HepG2 (cell line): Measurements from ENCODE around the gene GRK5. TPM values are rescaled to one million over a fixed set of nuclear protein-coding genes. Genes with fewer than 3 reads are reported as not detected.

Experiments
- KAT8 ChIP-seq: IDR thresholded peaks from 2 replicates; pipeline ENCODE4 v1.6.1; 2016; ENCODE audit warnings: missing genetic modification reagents, missing compliant biosample characterization
- KLF13 ChIP-seq: sonication (generic); formaldehyde crosslinking; IDR thresholded peaks from 2 replicates; pipeline ENCODE4 v1.4.0; 2020; ENCODE audit warnings: mild to moderate bottlenecking, missing genetic modification reagents
- POGZ ChIP-seq: sonication (generic); formaldehyde crosslinking; IDR thresholded peaks from 2 replicates; pipeline ENCODE4 v1.4.0; 2020; ENCODE audit warnings: mild to moderate bottlenecking, missing genetic modification reagents
- SCMH1 ChIP-seq: sonication (generic); formaldehyde crosslinking; IDR thresholded peaks from 2 replicates; pipeline ENCODE4 v1.9.0; 2021; ENCODE audit warnings: missing genetic modification reagents, mild to moderate bottlenecking, borderline replicate concordance
- SIN3B ChIP-seq: fragments of 150-350 bp; IDR thresholded peaks from 2 replicates; pipeline ENCODE4 v1.6.1; 2014; ENCODE audit warnings: low read length
- ZNF180 ChIP-seq: sonication (generic); formaldehyde crosslinking; IDR thresholded peaks from 2 replicates; pipeline ENCODE4 v1.4.0; 2020; ENCODE audit warnings: low read depth, missing genetic modification reagents, borderline replicate concordance
- ZNF431 ChIP-seq: sonication (generic); formaldehyde crosslinking; IDR thresholded peaks from 2 replicates; pipeline ENCODE4 v1.9.0; 2022; ENCODE audit warnings: missing genetic modification reagents, low read depth, mild to moderate bottlenecking, borderline replicate concordance
- ZNF703 ChIP-seq: sonication (generic); formaldehyde crosslinking; IDR thresholded peaks from 2 replicates; pipeline ENCODE4 v1.5.1; 2020; ENCODE audit warnings: missing genetic modification reagents, mild to moderate bottlenecking, moderate library complexity, borderline replicate concordance
- ZNF747 ChIP-seq: sonication (generic); formaldehyde crosslinking; IDR thresholded peaks from 2 replicates; pipeline ENCODE4 v1.8.1; 2023; ENCODE audit warnings: missing genetic modification reagents, mild to moderate bottlenecking, borderline replicate concordance
- polyA plus RNA-seq, 8 experiments: library from polyadenylated mRNA; depleted of rRNA in 3 of 8; stranded (reverse) in 7 of 8; unstranded in 1 of 8; fragments of >200 nt; fragmentation: Illumina TruSeq in 4 of 8; extraction: Trizol in 4 of 8; gene quantifications; 2 replicates each; pipeline versions ENCODE4 v1.2.1 to v1.2.3, GENCODE V29; 2011 to 2016; ENCODE audit warnings: low read depth in 4 of 8, missing spikeins in 1 of 8, mixed read lengths in 1 of 8; ENCODE audit not compliant: insufficient read depth in 1 of 8
- total RNA-seq, 5 experiments: library from RNA; depleted of rRNA; stranded (reverse); fragments of >200 nt; fragmentation: Illumina TruSeq; extraction: Trizol; gene quantifications; 2 replicates each; pipeline ENCODE4 v1.2.3, GENCODE V29; 2016; ENCODE audit warnings: low read depth in 1 of 5
- TF ChIP-seq, protein P1 (sequence below): sonication (generic); formaldehyde crosslinking; IDR thresholded peaks from 2 replicates; pipeline ENCODE4 v1.4.0; 2020; ENCODE audit warnings: mild to moderate bottlenecking, missing genetic modification reagents
- TF ChIP-seq, protein P2 (sequence below): sonication (generic); formaldehyde crosslinking; IDR thresholded peaks from 2 replicates; pipeline ENCODE4 v1.4.0; 2020; ENCODE audit warnings: mild to moderate bottlenecking, missing genetic modification reagents
- TF ChIP-seq, protein P3 (sequence below): sonication (generic); formaldehyde crosslinking; IDR thresholded peaks from 2 replicates; pipeline ENCODE4 v1.4.0; 2020; ENCODE audit warnings: missing genetic modification reagents, low read depth, mild to moderate bottlenecking, borderline replicate concordance
- TF ChIP-seq, protein P4 (sequence below): sonication (generic); formaldehyde crosslinking; IDR thresholded peaks from 2 replicates; pipeline ENCODE4 v1.4.0; 2020; ENCODE audit warnings: missing genetic modification reagents
- TF ChIP-seq, protein P5 (sequence below): sonication (generic); formaldehyde crosslinking; IDR thresholded peaks from 2 replicates; pipeline ENCODE4 v1.9.0; 2022; ENCODE audit warnings: low read depth, missing genetic modification reagents

Gene GRK5
- total and polyA plus RNA-seq, 2 of the 13 experiments (the other 11 are each of a cell fraction or from before 2014, with no cell fraction given), result 10.4 to 12.6 TPM

DNA sequence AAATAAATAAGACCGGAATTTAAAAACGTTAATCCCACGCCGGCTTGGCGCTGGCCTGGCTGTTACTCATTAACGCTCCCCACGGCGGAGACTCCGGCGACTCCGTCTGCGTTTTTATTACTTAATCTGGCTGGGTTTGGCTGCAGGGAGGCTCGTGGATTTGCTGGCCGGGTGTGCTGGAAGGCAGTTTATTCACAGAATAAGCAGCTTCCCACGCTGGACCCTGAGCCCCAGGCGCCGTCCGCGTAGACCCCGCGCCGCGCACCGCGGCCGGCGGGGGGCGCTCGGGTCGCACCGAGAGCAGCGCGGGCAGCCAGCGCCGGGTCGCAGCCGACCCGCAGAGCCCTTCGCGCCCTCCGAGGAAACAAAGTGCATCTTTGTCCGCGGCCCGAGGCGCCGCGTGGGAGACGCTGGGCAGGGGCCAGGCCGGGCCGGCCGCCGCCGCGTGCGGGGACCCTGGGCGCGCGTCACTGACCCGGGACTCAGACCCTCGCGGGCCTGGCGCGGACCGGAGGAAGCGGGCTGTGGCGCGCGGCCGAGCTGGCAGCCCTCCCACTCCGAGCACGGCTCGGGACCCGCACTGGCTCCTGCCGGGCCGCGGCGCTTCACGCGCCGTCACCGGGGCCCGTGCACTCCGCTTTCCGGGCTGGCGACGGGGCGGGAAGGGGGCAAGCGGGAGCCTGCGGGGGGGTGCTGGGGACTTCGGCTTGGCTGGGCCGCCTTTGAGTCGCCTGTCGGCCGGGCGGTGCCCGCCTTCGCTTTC, 587 bp upstream of the GRK5 start (continued):
- TF ChIP-seq, protein P1, sequence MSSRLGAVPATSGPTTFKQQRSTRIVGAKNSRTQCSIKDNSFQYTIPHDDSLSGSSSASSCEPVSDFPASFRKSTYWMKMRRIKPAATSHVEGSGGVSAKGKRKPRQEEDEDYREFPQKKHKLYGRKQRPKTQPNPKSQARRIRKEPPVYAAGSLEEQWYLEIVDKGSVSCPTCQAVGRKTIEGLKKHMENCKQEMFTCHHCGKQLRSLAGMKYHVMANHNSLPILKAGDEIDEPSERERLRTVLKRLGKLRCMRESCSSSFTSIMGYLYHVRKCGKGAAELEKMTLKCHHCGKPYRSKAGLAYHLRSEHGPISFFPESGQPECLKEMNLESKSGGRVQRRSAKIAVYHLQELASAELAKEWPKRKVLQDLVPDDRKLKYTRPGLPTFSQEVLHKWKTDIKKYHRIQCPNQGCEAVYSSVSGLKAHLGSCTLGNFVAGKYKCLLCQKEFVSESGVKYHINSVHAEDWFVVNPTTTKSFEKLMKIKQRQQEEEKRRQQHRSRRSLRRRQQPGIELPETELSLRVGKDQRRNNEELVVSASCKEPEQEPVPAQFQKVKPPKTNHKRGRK, result no peak
- TF ChIP-seq, protein P2, sequence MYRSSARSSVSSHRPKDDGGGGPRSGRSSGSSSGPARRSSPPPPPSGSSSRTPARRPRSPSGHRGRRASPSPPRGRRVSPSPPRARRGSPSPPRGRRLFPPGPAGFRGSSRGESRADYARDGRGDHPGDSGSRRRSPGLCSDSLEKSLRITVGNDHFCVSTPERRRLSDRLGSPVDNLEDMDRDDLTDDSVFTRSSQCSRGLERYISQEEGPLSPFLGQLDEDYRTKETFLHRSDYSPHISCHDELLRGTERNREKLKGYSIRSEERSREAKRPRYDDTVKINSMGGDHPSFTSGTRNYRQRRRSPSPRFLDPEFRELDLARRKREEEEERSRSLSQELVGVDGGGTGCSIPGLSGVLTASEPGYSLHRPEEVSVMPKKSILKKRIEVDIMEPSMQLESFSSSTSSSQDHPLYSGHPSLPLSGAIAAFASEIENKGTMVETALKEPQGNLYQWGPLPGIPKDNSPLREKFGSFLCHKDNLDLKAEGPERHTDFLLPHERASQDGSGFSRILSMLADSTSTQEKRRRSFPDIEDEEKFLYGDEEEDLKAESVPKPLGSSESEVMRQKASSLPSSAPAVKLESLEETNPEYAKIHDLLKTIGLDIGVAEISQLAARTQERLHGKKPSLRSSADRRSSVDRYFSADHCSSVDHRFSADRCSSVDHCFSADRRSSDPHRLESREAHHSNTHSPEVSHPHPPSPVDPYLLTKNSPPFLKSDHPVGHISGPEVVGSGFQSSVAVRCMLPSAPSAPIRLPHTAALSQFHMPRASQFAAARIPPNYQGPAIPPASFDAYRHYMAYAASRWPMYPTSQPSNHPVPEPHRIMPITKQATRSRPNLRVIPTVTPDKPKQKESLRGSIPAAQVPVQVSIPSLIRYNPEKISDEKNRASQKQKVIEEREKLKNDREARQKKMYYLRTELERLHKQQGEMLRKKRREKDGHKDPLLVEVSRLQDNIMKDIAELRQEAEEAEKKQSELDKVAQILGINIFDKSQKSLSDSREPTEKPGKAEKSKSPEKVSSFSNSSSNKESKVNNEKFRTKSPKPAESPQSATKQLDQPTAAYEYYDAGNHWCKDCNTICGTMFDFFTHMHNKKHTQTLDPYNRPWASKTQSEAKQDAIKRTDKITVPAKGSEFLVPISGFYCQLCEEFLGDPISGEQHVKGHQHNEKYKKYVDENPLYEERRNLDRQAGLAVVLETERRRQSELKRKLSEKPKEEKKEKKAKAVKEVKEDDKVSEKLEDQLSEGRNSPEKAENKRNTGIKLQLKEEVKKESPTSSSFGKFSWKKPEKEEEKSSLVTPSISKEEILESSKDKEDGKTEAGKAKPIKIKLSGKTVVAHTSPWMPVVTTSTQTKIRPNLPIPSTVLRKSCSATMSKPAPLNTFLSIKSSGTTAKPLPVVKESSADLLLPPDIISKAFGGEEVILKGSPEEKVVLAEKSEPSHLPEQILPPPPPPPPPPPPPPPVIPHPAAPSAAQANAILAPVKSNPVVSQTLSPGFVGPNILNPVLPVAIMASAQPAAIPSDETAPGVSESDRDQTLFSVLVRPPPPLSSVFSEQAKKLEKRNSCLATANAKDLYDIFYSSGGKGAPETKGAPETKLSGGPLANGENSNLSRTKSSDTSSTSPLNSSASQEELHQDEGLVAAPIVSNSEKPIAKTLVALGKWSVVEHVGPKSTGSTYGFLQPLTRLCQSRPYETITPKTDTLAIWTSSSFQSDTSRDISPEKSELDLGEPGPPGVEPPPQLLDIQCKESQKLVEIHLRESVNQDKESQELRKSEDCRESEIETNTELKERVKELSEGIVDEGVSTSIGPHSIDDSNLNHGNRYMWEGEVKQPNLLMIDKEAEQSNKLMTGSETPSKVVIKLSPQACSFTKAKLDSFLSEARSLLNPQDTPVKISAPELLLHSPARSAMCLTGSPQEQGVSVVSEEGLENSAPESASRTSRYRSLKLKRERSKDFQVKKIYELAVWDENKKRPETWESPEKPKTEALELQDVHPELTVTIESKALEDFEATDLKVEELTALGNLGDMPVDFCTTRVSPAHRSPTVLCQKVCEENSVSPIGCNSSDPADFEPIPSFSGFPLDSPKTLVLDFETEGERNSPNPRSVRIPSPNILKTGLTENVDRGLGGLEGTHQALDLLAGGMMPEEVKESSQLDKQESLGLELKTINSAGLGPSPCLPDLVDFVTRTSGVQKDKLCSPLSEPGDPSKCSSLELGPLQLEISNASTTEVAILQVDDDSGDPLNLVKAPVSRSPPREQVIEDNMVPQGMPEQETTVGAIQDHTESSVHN (CRISPR knock-in tag), result no peak
- TF ChIP-seq, protein P3, sequence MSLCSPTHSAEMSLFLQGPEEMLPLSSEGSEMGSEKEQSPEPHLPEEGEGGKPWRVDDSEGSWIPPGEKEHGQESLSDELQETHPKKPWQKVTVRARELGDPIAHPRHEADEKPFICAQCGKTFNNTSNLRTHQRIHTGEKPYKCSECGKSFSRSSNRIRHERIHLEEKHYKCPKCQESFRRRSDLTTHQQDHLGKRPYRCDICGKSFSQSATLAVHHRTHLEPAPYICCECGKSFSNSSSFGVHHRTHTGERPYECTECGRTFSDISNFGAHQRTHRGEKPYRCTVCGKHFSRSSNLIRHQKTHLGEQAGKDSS (CRISPR knock-in tag), result no peak
- TF ChIP-seq ZNF431 (no peak), ZNF180 (CRISPR knock-in tag) (no peak), SCMH1 (CRISPR knock-in tag) (no peak), ZNF703 (no peak), SIN3B (no peak), KLF13 (CRISPR knock-in tag) (no peak; the same call in 1 of the 2 replicates), ZNF747 (CRISPR knock-in tag) (no peak), POGZ (CRISPR knock-in tag) (no peak), KAT8 (CRISPR knock-in tag) (no peak)
- TF ChIP-seq, protein P4, sequence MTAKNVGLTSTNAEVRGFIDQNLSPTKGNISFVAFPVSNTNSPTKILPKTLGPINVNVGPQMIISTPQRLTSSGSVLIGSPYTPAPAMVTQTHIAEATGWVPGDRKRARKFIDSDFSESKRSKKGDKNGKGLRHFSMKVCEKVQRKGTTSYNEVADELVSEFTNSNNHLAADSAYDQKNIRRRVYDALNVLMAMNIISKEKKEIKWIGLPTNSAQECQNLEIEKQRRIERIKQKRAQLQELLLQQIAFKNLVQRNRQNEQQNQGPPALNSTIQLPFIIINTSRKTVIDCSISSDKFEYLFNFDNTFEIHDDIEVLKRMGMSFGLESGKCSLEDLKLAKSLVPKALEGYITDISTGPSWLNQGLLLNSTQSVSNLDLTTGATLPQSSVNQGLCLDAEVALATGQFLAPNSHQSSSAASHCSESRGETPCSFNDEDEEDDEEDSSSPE (CRISPR knock-in tag), result no peak; the same call in 1 of the 2 replicates
- TF ChIP-seq, protein P5, sequence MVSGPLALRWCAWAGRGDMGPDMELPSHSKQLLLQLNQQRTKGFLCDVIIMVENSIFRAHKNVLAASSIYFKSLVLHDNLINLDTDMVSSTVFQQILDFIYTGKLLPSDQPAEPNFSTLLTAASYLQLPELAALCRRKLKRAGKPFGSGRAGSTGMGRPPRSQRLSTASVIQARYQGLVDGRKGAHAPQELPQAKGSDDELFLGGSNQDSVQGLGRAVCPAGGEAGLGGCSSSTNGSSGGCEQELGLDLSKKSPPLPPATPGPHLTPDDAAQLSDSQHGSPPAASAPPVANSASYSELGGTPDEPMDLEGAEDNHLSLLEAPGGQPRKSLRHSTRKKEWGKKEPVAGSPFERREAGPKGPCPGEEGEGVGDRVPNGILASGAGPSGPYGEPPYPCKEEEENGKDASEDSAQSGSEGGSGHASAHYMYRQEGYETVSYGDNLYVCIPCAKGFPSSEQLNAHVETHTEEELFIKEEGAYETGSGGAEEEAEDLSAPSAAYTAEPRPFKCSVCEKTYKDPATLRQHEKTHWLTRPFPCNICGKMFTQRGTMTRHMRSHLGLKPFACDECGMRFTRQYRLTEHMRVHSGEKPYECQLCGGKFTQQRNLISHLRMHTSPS (CRISPR knock-in tag), result no peak
